OCI-LY3 (cell line): ENCODE results near the gene UPF1.

Experiments used
- H2AFZ ChIP-seq: fragments of 200-600, 300-600 bp; shearing (Covaris generic); 2 replicates; pipeline ENCODE4 v1.6.0; 2014; ENCODE audit warnings: antibody characterized with exemption, low read depth, low read length
- H3K27ac ChIP-seq: fragments of 200-600, 300-600 bp; sonication (generic); 2 replicates; pipeline ENCODE4 v1.5.1; 2014; ENCODE audit warnings: mild to moderate bottlenecking, low read length, moderate library complexity, mixed read lengths
- H3K27me3 ChIP-seq: fragments of 200-600, 300-600 bp; sonication (generic); 2 replicates; pipeline ENCODE4 v1.6.1; 2014; ENCODE audit warnings: low read depth, low read length, mixed read lengths
- H3K36me3 ChIP-seq: fragments of 200-600, 300-600 bp; sonication (generic); replicated peaks from 2 replicates; pipeline ENCODE3; 2014; ENCODE audit warnings: low read depth, low read length, mixed read lengths
- H3K4me1 ChIP-seq: fragments of 300-600, 200-600 bp; sonication (generic); 2 replicates; pipeline ENCODE4 v1.6.1; 2014; ENCODE audit warnings: low read length, mixed read lengths
- H3K4me2 ChIP-seq: fragments of 200-600, 300-600 bp; sonication (generic); 2 replicates; pipeline ENCODE4 v1.6.1; 2014; ENCODE audit warnings: low read length, mixed read lengths
- H3K4me3 ChIP-seq: fragments of 300-600, 200-600 bp; sonication (generic); 2 replicates; pipeline ENCODE4 v1.5.1; 2014; ENCODE audit warnings: antibody characterized with exemption, mild to moderate bottlenecking, low read length, moderate library complexity
- H3K79me2 ChIP-seq: fragments of 300-600, 200-600 bp; shearing (Covaris generic); 2 replicates; pipeline ENCODE4 v1.6.1; 2014; ENCODE audit warnings: mild to moderate bottlenecking, low read length, mixed read lengths
- H3K9ac ChIP-seq: fragments of 300-600, 200-600 bp; shearing (Covaris generic); 2 replicates; pipeline ENCODE4 v1.6.0; 2014; ENCODE audit warnings: mild to moderate bottlenecking, low read length, moderate library complexity
- H3K9me3 ChIP-seq: fragments of 200-600, 300-600 bp; shearing (Covaris generic); 2 replicates; pipeline ENCODE4 v1.6.1; 2014; ENCODE audit warnings: low read length, mixed read lengths; ENCODE audit not compliant: insufficient read depth
- H4K20me1 ChIP-seq: fragments of 200-600, 300-600 bp; sonication (generic); 2 replicates; pipeline ENCODE4 v1.6.1; 2016; ENCODE audit warnings: low read length, mixed read lengths; ENCODE audit not compliant: insufficient read depth
- CTCF ChIP-seq: fragments of 200-600, 300-600 bp; sonication (generic); IDR thresholded peaks from 2 replicates; pipeline ENCODE4 v1.5.1; 2014; ENCODE audit warnings: antibody characterized with exemption, low read length, low read depth
- EZH2phosphoT487 ChIP-seq: fragments of 200-600 bp; shearing (Covaris generic); IDR thresholded peaks from 2 replicates; pipeline ENCODE4 v1.6.1; 2018; ENCODE audit warnings: antibody characterized with exemption, mixed run types, low read depth

UPF1 gene

GRCh38 chr19:18862976-18863842 is 31.4 kb downstream of the UPF1 start:
- Histone ChIP-seq H3K4me3 (no peak overlapping the region), H3K9me3 (no peaks in the 10 kb centered on the region), H3K36me3 (peaks cover 80% of the 10 kb centered on the region), H3K9ac (no peak overlapping the region), H3K4me1 (peaks cover 19% of the 10 kb centered on the region), H3K4me2 (no peak overlapping the region), H4K20me1 (no peaks in the 10 kb centered on the region; the same call in 1 of the 2 replicates), H2AFZ (no peak overlapping the region), H3K27me3 (no peaks in the 10 kb centered on the region), H3K79me2 (peaks cover 12% of the 10 kb centered on the region; the same call in 1 of the 2 replicates), H3K27ac (no peak overlapping the region)
- TF ChIP-seq CTCF (no peak), EZH2phosphoT487 (no peak)

- H3K27ac ChIP-seq: no peak overlapping the region
- H3K36me3 ChIP-seq: peaks cover 78% of the 10 kb centered on the region
- no peaks in the 10 kb centered on the region for H3K9me3 ChIP-seq
- H3K27me3 ChIP-seq: no peaks in the 10 kb centered on the region
- H3K79me2 ChIP-seq: peaks cover 12% of the 10 kb centered on the region; the same call in 1 of the 2 replicates
- no peak overlapping the region for H3K9ac ChIP-seq
- H4K20me1 ChIP-seq: no peaks in the 10 kb centered on the region; the same call in 1 of the 2 replicates
- H3K4me3 ChIP-seq: no peak overlapping the region
- H3K4me1 ChIP-seq: peaks cover 19% of the 10 kb centered on the region
- H3K4me2 ChIP-seq: no peak overlapping the region
- TF ChIP-seq EZH2phosphoT487 (no peak), CTCF (no peak)
- H2AFZ ChIP-seq: no peak overlapping the region
These were observed 32.1 kb downstream of the UPF1 start for GRCh38 chr19:18863843-18864362.

GRCh38 chr19:18865106-18865972 is 33.6 kb downstream of the UPF1 start:
- Histone ChIP-seq H3K27ac (no peak overlapping the region), H3K4me3 (no peak overlapping the region), H3K4me1 (peaks cover 16% of the 10 kb centered on the region), H4K20me1 (no peaks in the 10 kb centered on the region; the same call in 1 of the 2 replicates), H3K27me3 (no peaks in the 10 kb centered on the region), H3K79me2 (peaks cover 12% of the 10 kb centered on the region; the same call in 1 of the 2 replicates), H3K9me3 (no peaks in the 10 kb centered on the region), H2AFZ (no peak overlapping the region), H3K4me2 (no peak overlapping the region), H3K9ac (no peak overlapping the region), H3K36me3 (peaks cover 68% of the 10 kb centered on the region)
- TF ChIP-seq CTCF (no peak), EZH2phosphoT487 (no peak)
